Left ventricle myocardium inferior (tissue), 1 donor: ENCODE results near the gene C16orf89. TPM values are rescaled to one million over a fixed set of nuclear protein-coding genes. Genes with fewer than 3 reads are reported as not detected.

Source experiments
- DNase-seq: peaks from one replicate; pipeline ENCODE4 v3.0.0-alpha.2; 2020
- H3K27ac ChIP-seq: fragments of 200-600 bp; replicated peaks from 2 replicates; pipeline ENCODE4 v1.8.0; 2021
- H3K27me3 ChIP-seq: fragments of 200-600 bp; 2 replicates; pipeline ENCODE4 v1.8.0; 2021; ENCODE audit warnings: low read depth
- H3K36me3 ChIP-seq: fragments of 200-600 bp; 2 replicates; pipeline ENCODE4 v1.8.0; 2021
- H3K4me1 ChIP-seq: fragments of 200-600 bp; 2 replicates; pipeline ENCODE4 v1.8.0; 2021
- H3K4me3 ChIP-seq: fragments of 200-600 bp; 2 replicates; pipeline ENCODE4 v1.8.0; 2021; ENCODE audit warnings: mild to moderate bottlenecking, moderate library complexity
- H3K9me3 ChIP-seq: fragments of 200-600 bp; replicated peaks from 2 replicates; pipeline ENCODE4 v1.8.0; 2021
- CTCF ChIP-seq: fragments of 200-600 bp; IDR thresholded peaks from 2 replicates; pipeline ENCODE4 v1.8.0; 2021; ENCODE audit warnings: antibody characterized with exemption, mild to moderate bottlenecking, borderline replicate concordance
- intact Hi-C: fragments of 100-400 bp; cut with micrococcal nuclease; formaldehyde crosslinking; loops from one replicate; pipeline ENCODE4 v1.11.0; 2022
- total RNA-seq: library from RNA; stranded (reverse); fragmentation: NEBNext Ultra II Directional; extraction: Animal tissue kit (Norgen Biotek cat#: 25700); gene quantifications from one replicate; pipeline ENCODE4 v1.2.1, GENCODE V29; 2021
- donor health status: DM: no; HTN: yes; CAD: no; lungs with severe emphysema.

The C16orf89 gene
- total RNA-seq, 1 donor from 2014 or later: 5.9 TPM

- no peaks in the 10 kb centered on the region for H3K4me1 ChIP-seq
- no peak overlapping the region for H3K4me3 ChIP-seq
- no peaks in the 10 kb centered on the region for H3K36me3 ChIP-seq
- no peaks in the 10 kb centered on the region for H3K27me3 ChIP-seq
- TF ChIP-seq CTCF: no peak
- no peak overlapping the region for H3K27ac ChIP-seq
- no peak for DNase-seq
- intact Hi-C loops: no loop called here
- no peaks in the 10 kb centered on the region for H3K9me3 ChIP-seq
Measured at GRCh38 chr16:5042574-5043171, 23.1 kb downstream of the C16orf89 start.

- Histone ChIP-seq H3K4me3 (no peak overlapping the region), H3K27ac (no peak overlapping the region), H3K9me3 (no peaks in the 10 kb centered on the region), H3K36me3 (no peaks in the 10 kb centered on the region), H3K4me1 (no peaks in the 10 kb centered on the region), H3K27me3 (no peaks in the 10 kb centered on the region)
- intact Hi-C loops: no loop called here
- no peak for DNase-seq
- TF ChIP-seq CTCF: no peak
Measured at GRCh38 chr16:5041600-5042133, 24.1 kb downstream of the C16orf89 start.

GRCh38 chr16:5040451-5040850 lies 25.3 kb downstream of the C16orf89 start:
- no peaks in the 10 kb centered on the region for H3K9me3 ChIP-seq

GRCh38 chr16:5036228-5037156 lies 29.3 kb downstream of the C16orf89 start:
- no peak for DNase-seq
- Histone ChIP-seq H3K9me3 (no peaks in the 10 kb centered on the region), H3K27ac (no peak overlapping the region), H3K4me3 (no peak overlapping the region), H3K27me3 (no peaks in the 10 kb centered on the region), H3K36me3 (no peaks in the 10 kb centered on the region), H3K4me1 (peaks cover 34% of the 10 kb centered on the region)
- no peak for TF ChIP-seq CTCF
- intact Hi-C loops: no loop called here

More at GRCh38 chr16:5040451-5040850, 25.3 kb downstream of the C16orf89 start:
- Histone ChIP-seq H3K4me3 (no peak overlapping the region), H3K27ac (no peak overlapping the region), H3K36me3 (no peaks in the 10 kb centered on the region), H3K4me1 (peaks cover 9% of the 10 kb centered on the region), H3K27me3 (no peaks in the 10 kb centered on the region)
- TF ChIP-seq CTCF: no peak
- DNase-seq: no peak
- intact Hi-C loops: no loop called here

GRCh38 chr16:5035909-5036227 lies 29.9 kb downstream of the C16orf89 start:
- H3K27ac ChIP-seq: no peak overlapping the region
- H3K4me1 ChIP-seq: peaks cover 34% of the 10 kb centered on the region
- H3K36me3 ChIP-seq: no peaks in the 10 kb centered on the region
- no peak for DNase-seq
- TF ChIP-seq CTCF: no peak
- H3K27me3 ChIP-seq: no peaks in the 10 kb centered on the region
- H3K9me3 ChIP-seq: no peaks in the 10 kb centered on the region
- H3K4me3 ChIP-seq: no peak overlapping the region
- intact Hi-C loops: no loop called here
